ENCODE data around the gene MAD1L1.

GRCh38 chr7:1885465-1886226 is 347.1 kb downstream of the MAD1L1 start:
- TF ChIP-seq TAF1 (IDR thresholded peaks at IDR 0.05; ENCODE audit: low read depth, low read length) = no peak
- TF ChIP-seq CTCF (IDR thresholded peaks at IDR 0.05; ENCODE audit: control extremely low read depth in 1 of 3, insufficient read depth in 1 of 3, low read depth in 1 of 3, low read length in 3 of 3) = no peak
- no peak for TF ChIP-seq CHD2 (IDR thresholded peaks at IDR 0.05; ENCODE audit: low read length)
- TF ChIP-seq EP300 (IDR thresholded peaks at IDR 0.05; ENCODE audit: borderline replicate concordance in 1 of 2, low read depth in 2 of 2, low read length in 2 of 2) = no peak
- no peak for TF ChIP-seq JUND (IDR thresholded peaks at IDR 0.05; ENCODE audit: low read length)
- TF ChIP-seq SIN3A (conservative IDR thresholded peaks at IDR 0.05 in 1 of 2, IDR thresholded peaks at IDR 0.05 in 1 of 2; ENCODE audit: low read depth in 1 of 2, low read length in 2 of 2) = no peak
- TF ChIP-seq ATF3 (IDR thresholded peaks at IDR 0.05; ENCODE audit: insufficient read depth, low read depth, low read length) = no peak
